ENCODE data around the gene PLCH1.

Gene PLCH1, protein sequence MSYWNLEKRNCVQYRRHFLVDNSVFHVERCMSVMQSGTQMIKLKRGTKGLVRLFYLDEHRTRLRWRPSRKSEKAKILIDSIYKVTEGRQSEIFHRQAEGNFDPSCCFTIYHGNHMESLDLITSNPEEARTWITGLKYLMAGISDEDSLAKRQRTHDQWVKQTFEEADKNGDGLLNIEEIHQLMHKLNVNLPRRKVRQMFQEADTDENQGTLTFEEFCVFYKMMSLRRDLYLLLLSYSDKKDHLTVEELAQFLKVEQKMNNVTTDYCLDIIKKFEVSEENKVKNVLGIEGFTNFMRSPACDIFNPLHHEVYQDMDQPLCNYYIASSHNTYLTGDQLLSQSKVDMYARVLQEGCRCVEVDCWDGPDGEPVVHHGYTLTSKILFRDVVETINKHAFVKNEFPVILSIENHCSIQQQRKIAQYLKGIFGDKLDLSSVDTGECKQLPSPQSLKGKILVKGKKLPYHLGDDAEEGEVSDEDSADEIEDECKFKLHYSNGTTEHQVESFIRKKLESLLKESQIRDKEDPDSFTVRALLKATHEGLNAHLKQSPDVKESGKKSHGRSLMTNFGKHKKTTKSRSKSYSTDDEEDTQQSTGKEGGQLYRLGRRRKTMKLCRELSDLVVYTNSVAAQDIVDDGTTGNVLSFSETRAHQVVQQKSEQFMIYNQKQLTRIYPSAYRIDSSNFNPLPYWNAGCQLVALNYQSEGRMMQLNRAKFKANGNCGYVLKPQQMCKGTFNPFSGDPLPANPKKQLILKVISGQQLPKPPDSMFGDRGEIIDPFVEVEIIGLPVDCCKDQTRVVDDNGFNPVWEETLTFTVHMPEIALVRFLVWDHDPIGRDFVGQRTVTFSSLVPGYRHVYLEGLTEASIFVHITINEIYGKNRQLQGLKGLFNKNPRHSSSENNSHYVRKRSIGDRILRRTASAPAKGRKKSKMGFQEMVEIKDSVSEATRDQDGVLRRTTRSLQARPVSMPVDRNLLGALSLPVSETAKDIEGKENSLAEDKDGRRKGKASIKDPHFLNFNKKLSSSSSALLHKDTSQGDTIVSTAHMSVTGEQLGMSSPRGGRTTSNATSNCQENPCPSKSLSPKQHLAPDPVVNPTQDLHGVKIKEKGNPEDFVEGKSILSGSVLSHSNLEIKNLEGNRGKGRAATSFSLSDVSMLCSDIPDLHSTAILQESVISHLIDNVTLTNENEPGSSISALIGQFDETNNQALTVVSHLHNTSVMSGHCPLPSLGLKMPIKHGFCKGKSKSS (N-terminal part only)

DNA sequence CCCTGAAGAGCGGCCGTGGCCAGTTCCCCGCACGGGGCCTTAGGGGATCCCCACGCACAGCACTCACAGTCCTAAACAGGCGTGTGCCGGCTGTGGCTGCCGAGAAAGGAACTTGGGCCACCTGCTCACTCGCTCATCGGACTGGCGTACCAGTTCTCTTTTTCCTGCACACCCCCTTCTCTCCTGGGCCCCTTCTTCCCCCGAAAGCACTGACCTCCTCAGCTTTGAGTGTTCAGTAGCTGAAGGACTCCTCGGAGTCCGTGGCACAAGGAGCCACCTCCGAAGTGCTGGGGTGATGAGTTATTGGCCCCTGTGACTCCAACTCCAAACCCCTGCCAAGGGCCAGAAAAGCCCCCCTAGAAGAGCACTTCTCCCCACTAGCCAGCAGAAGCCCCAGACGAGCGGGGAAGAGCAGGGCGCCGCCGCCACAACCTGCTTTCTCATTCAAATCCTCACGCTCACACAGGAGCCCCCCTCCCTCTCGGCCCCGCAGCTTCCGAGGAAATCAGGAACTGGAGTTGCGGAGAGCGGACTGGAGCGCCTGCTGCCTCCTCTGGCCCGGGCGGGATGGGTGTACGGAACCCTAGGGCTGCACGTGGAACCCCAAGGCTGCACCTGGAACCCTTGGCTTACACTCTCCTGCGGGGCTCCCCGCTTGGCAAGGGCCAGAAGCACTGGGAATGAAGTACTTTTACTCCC is at the start of gene PLCH1:
Gene PLCH1, minus strand, starts transcription at position 446 of the 699 bp plus-strand sequence. CDS start 40,847 bp downstream, outside the sequence.
- Histone ChIP-seq H3K27ac (no peak within 1 kb of the TSS), H3K4me3 (ENCODE audit: low read depth in 1 of 2, low read length in 1 of 2) (peak within 1 kb of the TSS; percentile 42 to 58), H3K4me1 (ENCODE audit: control insufficient read depth in 1 of 2, insufficient read depth in 1 of 2, low read depth in 1 of 2, low read length in 1 of 2) (peaks cover 15% of the 10 kb centered on the region in 2 experiments), H3K9me3 (no peaks in the 10 kb centered on the region), H3K27me3 (peaks cover 86% of the 10 kb centered on the region), H3K36me3 (no peaks in the 10 kb centered on the region)
- TF ChIP-seq, protein P1, sequence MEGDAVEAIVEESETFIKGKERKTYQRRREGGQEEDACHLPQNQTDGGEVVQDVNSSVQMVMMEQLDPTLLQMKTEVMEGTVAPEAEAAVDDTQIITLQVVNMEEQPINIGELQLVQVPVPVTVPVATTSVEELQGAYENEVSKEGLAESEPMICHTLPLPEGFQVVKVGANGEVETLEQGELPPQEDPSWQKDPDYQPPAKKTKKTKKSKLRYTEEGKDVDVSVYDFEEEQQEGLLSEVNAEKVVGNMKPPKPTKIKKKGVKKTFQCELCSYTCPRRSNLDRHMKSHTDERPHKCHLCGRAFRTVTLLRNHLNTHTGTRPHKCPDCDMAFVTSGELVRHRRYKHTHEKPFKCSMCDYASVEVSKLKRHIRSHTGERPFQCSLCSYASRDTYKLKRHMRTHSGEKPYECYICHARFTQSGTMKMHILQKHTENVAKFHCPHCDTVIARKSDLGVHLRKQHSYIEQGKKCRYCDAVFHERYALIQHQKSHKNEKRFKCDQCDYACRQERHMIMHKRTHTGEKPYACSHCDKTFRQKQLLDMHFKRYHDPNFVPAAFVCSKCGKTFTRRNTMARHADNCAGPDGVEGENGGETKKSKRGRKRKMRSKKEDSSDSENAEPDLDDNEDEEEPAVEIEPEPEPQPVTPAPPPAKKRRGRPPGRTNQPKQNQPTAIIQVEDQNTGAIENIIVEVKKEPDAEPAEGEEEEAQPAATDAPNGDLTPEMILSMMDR (IDR thresholded peaks at IDR 0.05): no peak

DNA sequence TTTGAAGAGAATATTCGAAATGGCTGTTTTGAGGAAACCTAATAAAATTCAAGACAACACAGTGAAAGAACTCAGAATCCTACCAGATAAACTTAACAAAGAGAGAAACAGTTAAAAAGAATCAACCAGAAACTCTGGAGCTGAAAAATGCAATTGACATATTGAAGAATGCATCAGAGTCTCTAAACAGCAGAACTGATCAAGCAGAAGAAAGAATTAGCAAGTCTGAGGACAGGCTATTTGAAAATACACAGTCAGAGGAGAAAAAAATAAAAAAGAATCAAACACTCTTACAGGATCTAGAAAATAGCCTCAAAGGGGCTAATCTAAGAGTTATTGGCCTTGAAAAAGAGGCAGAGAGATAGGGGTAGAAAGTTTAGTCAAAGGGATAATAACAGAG is 47.7 kb upstream of the PLCH1 start:
- Histone ChIP-seq H3K27me3 (no peaks in the 10 kb centered on the region), H3K36me3 (no peaks in the 10 kb centered on the region), H3K9me3 (no peaks in the 10 kb centered on the region), H3K4me1 (ENCODE audit: control insufficient read depth in 1 of 2, insufficient read depth in 1 of 2, low read depth in 1 of 2, low read length in 1 of 2) (peaks cover 9 to 16% of the 10 kb centered on the region in 2 experiments), H3K4me3 (ENCODE audit: low read depth in 1 of 2, low read length in 1 of 2) (no peak overlapping the region), H3K27ac (no peak overlapping the region)
- TF ChIP-seq, protein P1 (IDR thresholded peaks at IDR 0.05): no peak

DNA sequence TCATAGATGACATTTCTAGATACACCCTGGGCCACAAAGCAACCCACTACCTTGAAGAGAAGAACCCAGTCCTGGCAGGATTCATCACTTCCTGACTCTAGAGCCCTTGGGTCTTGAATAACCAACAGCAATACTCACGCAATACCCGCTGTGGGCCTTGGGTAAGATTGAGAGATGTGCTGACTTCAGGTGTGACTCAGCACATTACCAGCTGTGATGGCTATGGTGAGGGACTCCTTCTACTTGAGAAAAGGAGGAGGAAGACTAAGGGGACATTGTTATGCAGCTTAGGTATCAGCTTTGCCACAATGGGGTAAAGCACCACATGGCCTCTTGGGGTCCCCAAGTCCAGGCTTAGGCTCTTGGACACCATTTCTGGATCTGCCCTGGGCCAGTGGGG is 46.3 kb upstream of the PLCH1 start:
- TF ChIP-seq, protein P1 (IDR thresholded peaks at IDR 0.05): no peak
- Histone ChIP-seq H3K4me1 (ENCODE audit: control insufficient read depth in 1 of 2, insufficient read depth in 1 of 2, low read depth in 1 of 2, low read length in 1 of 2) (peaks cover 9 to 16% of the 10 kb centered on the region in 2 experiments), H3K9me3 (no peaks in the 10 kb centered on the region), H3K27me3 (no peaks in the 10 kb centered on the region), H3K4me3 (ENCODE audit: low read depth in 1 of 2, low read length in 1 of 2) (no peak overlapping the region), H3K36me3 (no peaks in the 10 kb centered on the region), H3K27ac (peak overlapping the region; percentile 59)

DNA sequence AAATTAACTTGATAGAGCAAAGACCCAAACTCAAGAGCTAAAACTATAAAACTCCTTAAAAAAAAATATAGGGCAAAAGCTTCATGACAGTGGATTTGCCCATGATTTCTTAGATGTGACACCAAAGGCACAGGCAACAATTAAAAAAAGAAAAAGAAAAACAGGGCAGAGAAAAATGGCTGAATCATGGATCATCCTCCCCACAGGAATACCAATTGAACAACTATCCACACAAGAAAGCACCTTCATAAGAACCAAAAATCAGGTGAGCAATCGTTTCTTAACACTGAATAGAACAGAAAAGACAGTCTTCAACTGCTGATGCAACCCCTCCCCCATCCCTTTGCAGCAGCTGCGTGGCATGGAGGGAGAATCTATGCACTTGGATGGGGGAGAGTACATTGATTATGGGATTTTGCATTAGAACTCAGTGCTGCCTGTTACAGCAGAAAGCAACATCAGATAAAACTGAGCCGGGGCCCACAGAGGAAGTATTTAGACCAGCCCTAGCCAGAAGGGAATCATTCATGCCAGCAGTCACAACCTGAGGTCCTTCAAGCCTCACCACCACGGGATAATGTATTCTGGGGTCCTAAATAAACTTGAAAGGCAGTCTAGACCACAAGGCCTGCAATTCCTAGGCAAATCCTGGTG is 45.5 kb upstream of the PLCH1 start:
- H3K9me3 ChIP-seq: no peaks in the 10 kb centered on the region
- no peaks in the 10 kb centered on the region for H3K27me3 ChIP-seq
- H3K27ac ChIP-seq: peak overlapping the region; percentile 59
- no peak overlapping the region for H3K4me3 ChIP-seq (ENCODE audit: low read depth in 1 of 2, low read length in 1 of 2)
- TF ChIP-seq, protein P1 (IDR thresholded peaks at IDR 0.05): no peak
- H3K36me3 ChIP-seq: no peaks in the 10 kb centered on the region
- H3K4me1 ChIP-seq (ENCODE audit: control insufficient read depth in 1 of 2, insufficient read depth in 1 of 2, low read depth in 1 of 2, low read length in 1 of 2): peaks cover 9 to 16% of the 10 kb centered on the region in 2 experiments

All from neutrophil (primary cell).